H9 (cell line): ENCODE results near the gene SGCD. TPM values are rescaled to one million over a fixed set of nuclear protein-coding genes. Genes with fewer than 3 reads are reported as not detected.

Experiments used
- DNase-seq: peaks from one replicate; pipeline ENCODE4 v3.0.0-alpha.2; 2017
- H2AFZ ChIP-seq: one replicate; pipeline ENCODE4 v1.6.1; 2013; ENCODE audit warnings: mild to moderate bottlenecking, low read length, control low read depth, moderate library complexity
- H2AK5ac ChIP-seq: 2 replicates; pipeline ENCODE4 v1.6.1; 2013; ENCODE audit warnings: low read length, control low read depth, mixed read lengths; ENCODE audit not compliant: insufficient read length
- H2BK120ac ChIP-seq: one replicate; pipeline ENCODE4 v1.6.1; 2013; ENCODE audit warnings: low read depth, mild to moderate bottlenecking, low read length, control low read depth, inconsistent platforms; ENCODE audit not compliant: poor library complexity, severe bottlenecking
- H2BK12ac ChIP-seq: 2 replicates; pipeline ENCODE4 v1.6.1; 2013; ENCODE audit warnings: low read length, control low read depth, mixed read lengths, low read depth; ENCODE audit not compliant: insufficient read length
- H2BK15ac ChIP-seq: 2 replicates; pipeline ENCODE4 v1.6.1; 2013; ENCODE audit warnings: low read depth, low read length, control low read depth
- H2BK20ac ChIP-seq: one replicate; pipeline ENCODE4 v1.6.1; 2013; ENCODE audit warnings: low read depth, mild to moderate bottlenecking, low read length, control low read depth, inconsistent platforms; ENCODE audit not compliant: poor library complexity, severe bottlenecking
- H2BK5ac ChIP-seq: 2 replicates; pipeline ENCODE4 v1.6.1; 2013; ENCODE audit warnings: low read length, control low read depth, mixed read lengths; ENCODE audit not compliant: insufficient read length
- H3K14ac ChIP-seq: 2 replicates; pipeline ENCODE4 v1.6.1; 2013; ENCODE audit warnings: low read length, control low read depth; ENCODE audit not compliant: insufficient read depth
- H3K18ac ChIP-seq: 2 replicates; pipeline ENCODE4 v1.6.1; 2013; ENCODE audit warnings: low read depth, mild to moderate bottlenecking, mixed read lengths, low read length, control low read depth; ENCODE audit not compliant: insufficient read length
- H3K23ac ChIP-seq: 2 replicates; pipeline ENCODE4 v1.6.1; 2013; ENCODE audit warnings: low read length, control low read depth, mixed read lengths, low read depth; ENCODE audit not compliant: insufficient read length
- H3K23me2 ChIP-seq: 2 replicates; pipeline ENCODE4 v1.6.1; 2013; ENCODE audit warnings: low read depth, mild to moderate bottlenecking, mixed read lengths, low read length, control low read depth; ENCODE audit not compliant: insufficient read length, poor library complexity, severe bottlenecking
- H3K27ac ChIP-seq: 2 replicates; pipeline ENCODE4 v1.5.1; 2013; ENCODE audit warnings: low read length, control low read depth, mixed read lengths, low read depth; ENCODE audit not compliant: insufficient read length
- H3K27me3 ChIP-seq: 2 replicates; pipeline ENCODE4 v1.6.1; 2013; ENCODE audit warnings: low read length, control low read depth, inconsistent platforms; ENCODE audit not compliant: insufficient read depth
- H3K4ac ChIP-seq: 2 replicates; pipeline ENCODE4 v1.6.1; 2013; ENCODE audit warnings: low read depth, mild to moderate bottlenecking, control low read depth, inconsistent platforms, low read length, moderate library complexity
- H3K4me1 ChIP-seq: 2 replicates; pipeline ENCODE4 v1.6.1; 2013; ENCODE audit warnings: low read length, control low read depth, inconsistent platforms; ENCODE audit not compliant: insufficient read depth
- H3K4me2 ChIP-seq: 2 replicates; pipeline ENCODE4 v1.6.1; 2013; ENCODE audit warnings: low read length, control low read depth, mixed read lengths; ENCODE audit not compliant: insufficient read length, insufficient read depth
- H3K56ac ChIP-seq: 2 replicates; pipeline ENCODE4 v1.6.1; 2013; ENCODE audit warnings: low read depth, mild to moderate bottlenecking, mixed read lengths, low read length, control low read depth; ENCODE audit not compliant: insufficient read length
- H3K79me1 ChIP-seq: 2 replicates; pipeline ENCODE4 v1.6.1; 2013; ENCODE audit warnings: low read depth, mild to moderate bottlenecking, moderate library complexity, low read length, control low read depth, inconsistent platforms; ENCODE audit not compliant: insufficient read depth, poor library complexity, severe bottlenecking
- H3K79me2 ChIP-seq: 2 replicates; pipeline ENCODE4 v1.6.1; 2013; ENCODE audit warnings: low read length, control low read depth, inconsistent platforms; ENCODE audit not compliant: insufficient read depth
- H3K9ac ChIP-seq: 2 replicates; pipeline ENCODE4 v1.6.1; 2013; ENCODE audit warnings: low read length, control low read depth, mixed read lengths; ENCODE audit not compliant: insufficient read length; ENCODE audit errors: extremely low read depth
- H3K9me3 ChIP-seq: one replicate; pipeline ENCODE4 v1.6.1; 2013; ENCODE audit warnings: low read depth, low read length, inconsistent platforms; ENCODE audit not compliant: control insufficient read depth
- H3T11ph ChIP-seq: one replicate; pipeline ENCODE4 v1.6.1; 2013; ENCODE audit warnings: mild to moderate bottlenecking, low read length, control low read depth, inconsistent platforms
- H4K20me1 ChIP-seq: one replicate; pipeline ENCODE4 v1.6.1; 2013; ENCODE audit not compliant: control insufficient read depth, insufficient read length, insufficient read depth
- H4K5ac ChIP-seq: 2 replicates; pipeline ENCODE4 v1.6.1; 2013; ENCODE audit warnings: low read depth, mild to moderate bottlenecking, mixed read lengths, low read length, control low read depth; ENCODE audit not compliant: insufficient read length
- H4K8ac ChIP-seq: replicated peaks from 2 replicates; pipeline ENCODE4 v1.6.1; 2013; ENCODE audit warnings: low read length, control low read depth, mixed read lengths, low read depth; ENCODE audit not compliant: insufficient read length
- H4K91ac ChIP-seq: 2 replicates; pipeline ENCODE4 v1.6.1; 2013; ENCODE audit warnings: low read depth, mild to moderate bottlenecking, moderate library complexity, mixed read lengths, low read length, control low read depth; ENCODE audit not compliant: insufficient read length
- H3K27ac Mint-ChIP-seq, 3 experiments: 2 replicates in 2 of 3; 3 replicates in 1 of 3; pipeline ENCODE4 v1.8.0; 2020 to 2021; ENCODE audit warnings: mixed read lengths in 3 of 3, mild to moderate bottlenecking in 1 of 3, moderate library complexity in 1 of 3
- H3K27me3 Mint-ChIP-seq: 2 replicates; pipeline ENCODE4 v1.8.0; 2021; ENCODE audit warnings: low read depth, mild to moderate bottlenecking, moderate library complexity, mixed read lengths
- H3K36me3 Mint-ChIP-seq, 3 experiments: 2 replicates in 2 of 3; 3 replicates in 1 of 3; pipeline ENCODE4 v1.8.0; 2020 to 2021; ENCODE audit warnings: low read depth in 3 of 3, mixed read lengths in 3 of 3; ENCODE audit not compliant: insufficient read depth in 1 of 3
- H3K4me1 Mint-ChIP-seq, 2 experiments: 2 replicates each; pipeline ENCODE4 v1.8.0; 2020; ENCODE audit warnings: mixed read lengths in 2 of 2
- H3K4me3 Mint-ChIP-seq, 2 experiments: 2 replicates in 1 of 2; 3 replicates in 1 of 2; pipeline ENCODE4 v1.8.0; 2020 to 2021; ENCODE audit warnings: mild to moderate bottlenecking in 2 of 2, mixed read lengths in 2 of 2, moderate library complexity in 1 of 2
- H3K9me3 Mint-ChIP-seq, 2 experiments: 2 replicates in 1 of 2; 3 replicates in 1 of 2; pipeline ENCODE4 v1.8.0; 2020; ENCODE audit warnings: mild to moderate bottlenecking in 2 of 2, mixed read lengths in 2 of 2, moderate library complexity in 1 of 2
- CTCF ChIP-seq: fragments of 200-600 bp; sonication (generic); conservative IDR thresholded peaks from 3 replicates; pipeline ENCODE4 v1.8.0; 2021; ENCODE audit warnings: antibody characterized with exemption, mild to moderate bottlenecking
- total RNA-seq: library from RNA; stranded (reverse); gene quantifications from 2 replicates; pipeline ENCODE4 v1.2.1, GENCODE V29; 2021

The SGCD gene
- total RNA-seq, 1 experiment from 2014 or later = 0.11 TPM

GRCh38 chr5:156685481-156685880 lies 358.5 kb downstream of the SGCD start:
- no peaks in the 10 kb centered on the region for H3K9me3 Mint-ChIP-seq
- TF ChIP-seq CTCF = no peak

More at GRCh38 chr5:156685481-156685880, 358.5 kb downstream of the SGCD start:
- Mint-ChIP-seq H3K27me3 (no peaks in the 10 kb centered on the region; the same call in 1 of the 2 replicates), H3K27ac (peak overlapping the region in 2 of 3 experiments; percentile 41 to 84; a peak in 2 of 7 replicates), H3K4me1 (peaks cover 48 to 68% of the 10 kb centered on the region in 2 experiments), H3K4me3 (no peak overlapping the region), H3K36me3 (no peaks in the 10 kb centered on the region)
- no peak overlapping the region for H3K9ac ChIP-seq
- no peaks in the 10 kb centered on the region for H4K20me1 ChIP-seq
- H3K79me2 ChIP-seq = no peaks in the 10 kb centered on the region
- H3K4me2 ChIP-seq = no peak overlapping the region
- H3K79me1 ChIP-seq = no peaks in the 10 kb centered on the region
- no peaks in the 10 kb centered on the region for H3K9me3 ChIP-seq
- H4K91ac ChIP-seq = no peak overlapping the region
- no peak overlapping the region for H4K8ac ChIP-seq
- no peak overlapping the region for H4K5ac ChIP-seq
- no peak overlapping the region for H3K56ac ChIP-seq
- H2BK20ac ChIP-seq = no peak overlapping the region
- no peak overlapping the region for H2AFZ ChIP-seq
- H3K14ac ChIP-seq = no peak overlapping the region
- H2BK15ac ChIP-seq = no peak overlapping the region
- no peak overlapping the region for H3K4ac ChIP-seq
- H2BK120ac ChIP-seq = no peak overlapping the region
- H2AK5ac ChIP-seq = no peak overlapping the region
- H3K23me2 ChIP-seq = no peaks in the 10 kb centered on the region
- H3K18ac ChIP-seq = no peak overlapping the region
- no peak overlapping the region for H2BK5ac ChIP-seq
- no peak overlapping the region for H2BK12ac ChIP-seq
- DNase-seq = no peak
- no peak overlapping the region for H3K23ac ChIP-seq
- no peaks in the 10 kb centered on the region for H3K27me3 ChIP-seq
- no peak overlapping the region for H3T11ph ChIP-seq
- no peaks in the 10 kb centered on the region; the same call in 1 of the 2 replicates for H3K4me1 ChIP-seq
- H3K27ac ChIP-seq = no peak overlapping the region
